Astrocyte (in vitro differentiated cells and primary cell): Measurements from ENCODE around the gene CCL26. TPM values are rescaled to one million over a fixed set of nuclear protein-coding genes. Genes with fewer than 3 reads are reported as not detected.

Experiments
- DNase-seq: peaks from one replicate; pipeline ENCODE4 v3.0.0-alpha.2; 2010; ENCODE audit warnings: low read depth
- FAIRE-seq: peaks from 2 replicates; lab custom pipeline; 2011; peaks lifted over from hg19 to GRCh38; lab: Jason Lieb, UNC
- H2AFZ ChIP-seq: 2 replicates; pipeline ENCODE4 v1.6.0; 2012; ENCODE audit warnings: low read depth, low read length, inconsistent platforms
- H3K27ac ChIP-seq: 2 replicates; pipeline ENCODE4 v1.5.1; 2011; ENCODE audit warnings: low read depth, low read length, inconsistent platforms
- H3K27me3 ChIP-seq: 2 replicates; pipeline ENCODE4 v1.6.0; 2011; ENCODE audit warnings: low read length, inconsistent platforms; ENCODE audit not compliant: insufficient read depth
- H3K36me3 ChIP-seq: 2 replicates; pipeline ENCODE4 v1.5.1; 2011; ENCODE audit warnings: low read length, inconsistent platforms; ENCODE audit not compliant: insufficient read depth
- H3K4me1 ChIP-seq: 2 replicates; pipeline ENCODE4 v1.5.1; 2011; ENCODE audit warnings: low read length, inconsistent platforms; ENCODE audit not compliant: insufficient read depth
- H3K4me2 ChIP-seq: 2 replicates; pipeline ENCODE4 v1.6.0; 2012; ENCODE audit warnings: low read length, inconsistent platforms
- H3K4me3 ChIP-seq: 2 replicates; pipeline ENCODE4 v1.5.1; 2011; ENCODE audit warnings: low read depth, mild to moderate bottlenecking, low read length, inconsistent platforms; ENCODE audit not compliant: insufficient read depth
- H3K79me2 ChIP-seq: 2 replicates; pipeline ENCODE4 v1.6.0; 2012; ENCODE audit warnings: mild to moderate bottlenecking, low read length, inconsistent platforms; ENCODE audit not compliant: insufficient read depth
- H3K9ac ChIP-seq: 2 replicates; pipeline ENCODE4 v1.6.0; 2012; ENCODE audit warnings: mild to moderate bottlenecking, low read length, inconsistent platforms
- H3K9me3 ChIP-seq: 2 replicates; pipeline ENCODE4 v1.5.1; 2012; ENCODE audit warnings: low read depth, mild to moderate bottlenecking, low read length, inconsistent platforms; ENCODE audit not compliant: insufficient read depth
- H4K20me1 ChIP-seq: 2 replicates; pipeline ENCODE4 v1.6.0; 2012; ENCODE audit warnings: low read length, inconsistent platforms; ENCODE audit not compliant: insufficient read depth
- H3K27ac Mint-ChIP-seq: one replicate; pipeline ENCODE4 v1.8.0; 2021; ENCODE audit warnings: mild to moderate bottlenecking, mixed read lengths; ENCODE audit not compliant: unreplicated experiment
- H3K27me3 Mint-ChIP-seq: one replicate; pipeline ENCODE4 v1.8.0; 2021; ENCODE audit warnings: low read depth, mixed read lengths; ENCODE audit not compliant: unreplicated experiment
- H3K36me3 Mint-ChIP-seq: one replicate; pipeline ENCODE4 v1.8.0; 2021; ENCODE audit warnings: low read depth, mixed read lengths; ENCODE audit not compliant: unreplicated experiment
- H3K4me1 Mint-ChIP-seq: one replicate; pipeline ENCODE4 v1.8.0; 2021; ENCODE audit warnings: low read depth, mixed read lengths; ENCODE audit not compliant: unreplicated experiment
- H3K4me3 Mint-ChIP-seq: one replicate; pipeline ENCODE4 v1.8.0; 2021; ENCODE audit warnings: mild to moderate bottlenecking, moderate library complexity, mixed read lengths; ENCODE audit not compliant: unreplicated experiment
- H3K9me3 Mint-ChIP-seq: one replicate; pipeline ENCODE4 v1.8.0; 2021; ENCODE audit warnings: mild to moderate bottlenecking, mixed read lengths; ENCODE audit not compliant: unreplicated experiment
- CTCF ChIP-seq: IDR thresholded peaks from 2 replicates; pipeline ENCODE4 v1.5.1; 2011; ENCODE audit warnings: low read depth, mild to moderate bottlenecking, inconsistent platforms, low read length, moderate library complexity; ENCODE audit not compliant: insufficient read depth
- EZH2 ChIP-seq: IDR thresholded peaks from 2 replicates; pipeline ENCODE4 v1.6.1; 2012; ENCODE audit warnings: mild to moderate bottlenecking, low read length, inconsistent platforms; ENCODE audit not compliant: insufficient read depth
- total RNA-seq: library from RNA; stranded (reverse); gene quantifications from 2 replicates; pipeline ENCODE4 v1.2.1, GENCODE V29; 2021

The CCL26 gene
- total RNA-seq, 1 donor from 2014 or later = not detected

- no peak overlapping the region for H3K9ac ChIP-seq
- no peaks in the 10 kb centered on the region for H3K36me3 ChIP-seq
- no peak overlapping the region for H3K4me3 ChIP-seq
- Mint-ChIP-seq H3K36me3 (no peaks in the 10 kb centered on the region), H3K4me1 (peaks cover 6% of the 10 kb centered on the region), H3K27ac (no peak overlapping the region), H3K9me3 (peaks cover 1% of the 10 kb centered on the region), H3K27me3 (peaks cover 3% of the 10 kb centered on the region), H3K4me3 (no peak overlapping the region)
- H3K4me2 ChIP-seq = no peak overlapping the region
- no peaks in the 10 kb centered on the region for H3K79me2 ChIP-seq
- no peak for FAIRE-seq
- H3K4me1 ChIP-seq = peaks cover 4% of the 10 kb centered on the region
- no peaks in the 10 kb centered on the region for H3K9me3 ChIP-seq
- DNase-seq = no peak
- no peak overlapping the region for H3K27ac ChIP-seq
- no peaks in the 10 kb centered on the region for H4K20me1 ChIP-seq
- no peak overlapping the region for H2AFZ ChIP-seq
- TF ChIP-seq CTCF (no peak), EZH2 (no peak)
- H3K27me3 ChIP-seq = no peaks in the 10 kb centered on the region
Measured at GRCh38 chr7:75721426-75721825, 50.6 kb downstream of the CCL26 start.

- no peak overlapping the region for H3K9ac ChIP-seq
- TF ChIP-seq CTCF (no peak), EZH2 (no peak)
- no peaks in the 10 kb centered on the region for H3K36me3 ChIP-seq
- H3K27me3 ChIP-seq = no peaks in the 10 kb centered on the region
- no peak overlapping the region for H3K4me3 Mint-ChIP-seq
- H3K4me3 ChIP-seq = no peak overlapping the region
- H3K27ac Mint-ChIP-seq = no peak overlapping the region
- peaks cover 6% of the 10 kb centered on the region for H3K4me1 Mint-ChIP-seq
- H3K27me3 Mint-ChIP-seq = peaks cover 3% of the 10 kb centered on the region
- peaks cover 6% of the 10 kb centered on the region for H3K9me3 Mint-ChIP-seq
- H3K4me2 ChIP-seq = no peak overlapping the region
- peaks cover 2% of the 10 kb centered on the region for H3K36me3 Mint-ChIP-seq
- FAIRE-seq = no peak
- DNase-seq = no peak
- peaks cover 4% of the 10 kb centered on the region for H3K4me1 ChIP-seq
- H3K9me3 ChIP-seq = no peaks in the 10 kb centered on the region
- H3K79me2 ChIP-seq = no peaks in the 10 kb centered on the region
- H3K27ac ChIP-seq = no peak overlapping the region
- no peaks in the 10 kb centered on the region for H4K20me1 ChIP-seq
- H2AFZ ChIP-seq = no peak overlapping the region
Measured at GRCh38 chr7:75719626-75720025, 52.4 kb downstream of the CCL26 start.

Other genes starting within 250 kb of the CCL26 start
- gene HIP1, start 33.3 kb downstream of the CCL26 start, total RNA-seq = 14.0 and 15.4 TPM in 2 replicates
- gene CCL24, start 41.6 kb upstream of the CCL26 start, total RNA-seq = not detected in 2 replicates
- gene RHBDD2, start 106.8 kb upstream of the CCL26 start, total RNA-seq = 54.7 and 55.0 TPM in 2 replicates
- gene POR, start 142.9 kb upstream of the CCL26 start, total RNA-seq = 73.6 and 74.1 TPM in 2 replicates
- 32.3 and 34.2 TPM in 2 replicates for gene TMEM120A, start 222.4 kb upstream of the CCL26 start, total RNA-seq